H54 (cell line): ENCODE data around the gene APIP.

Experiments used
- DNase-seq: peaks from one replicate; pipeline ENCODE4 v3.0.0; 2011; ENCODE audit warnings: low spot score, mixed read lengths; ENCODE audit not compliant: insufficient read length
- FAIRE-seq: peaks from 3 replicates; lab custom pipeline; 2011; peaks lifted over from hg19 to GRCh38; lab: Jason Lieb, UNC
- POLR2A ChIP-seq: IDR thresholded peaks from 2 replicates; pipeline ENCODE4 v1.6.1; 2011; ENCODE audit warnings: low read depth, mild to moderate bottlenecking, low read length

Gene APIP

GRCh38 chr11:34887260-34887659, 28.9 kb downstream of the APIP start:
- TF ChIP-seq POLR2A = no peak
- DNase-seq = no peak
- no peak for FAIRE-seq

- TF ChIP-seq POLR2A = no peak
- FAIRE-seq = no peak
- no peak for DNase-seq
These were observed 29.6 kb downstream of the APIP start for GRCh38 chr11:34886609-34887008.

GRCh38 chr11:34881900-34882299, 34.3 kb downstream of the APIP start:
- DNase-seq = no peak
- no peak for FAIRE-seq
- TF ChIP-seq POLR2A = no peak

- no peak for TF ChIP-seq POLR2A
- no peak for FAIRE-seq
These were observed 38.7 kb downstream of the APIP start for GRCh38 chr11:34877375-34877975.

GRCh38 chr11:34874202-34874601, 42.0 kb downstream of the APIP start:
- DNase-seq (no peak), FAIRE-seq (no peak)
- no peak for TF ChIP-seq POLR2A

More at GRCh38 chr11:34877375-34877975, 38.7 kb downstream of the APIP start:
- DNase-seq = no peak

GRCh38 chr11:34870548-34871196, 45.5 kb downstream of the APIP start:
- TF ChIP-seq POLR2A = no peak
- no peak for DNase-seq
- FAIRE-seq = no peak

- FAIRE-seq (no peak), DNase-seq (no peak)
- no peak for TF ChIP-seq POLR2A
These were observed 46.8 kb downstream of the APIP start for GRCh38 chr11:34869425-34869824.

GRCh38 chr11:34866375-34866774, 49.8 kb downstream of the APIP start:
- no peak for DNase-seq
- no peak for TF ChIP-seq POLR2A
- no peak for FAIRE-seq

GRCh38 chr11:34865261-34865660, 50.9 kb downstream of the APIP start:
- DNase-seq = no peak
- no peak for FAIRE-seq
- TF ChIP-seq POLR2A = no peak

GRCh38 chr11:34864424-34864823, 51.8 kb downstream of the APIP start:
- TF ChIP-seq POLR2A = no peak
- FAIRE-seq (no peak), DNase-seq (no peak)

GRCh38 chr11:34863048-34863447, 53.1 kb downstream of the APIP start:
- DNase-seq (no peak), FAIRE-seq (no peak)
- no peak for TF ChIP-seq POLR2A

GRCh38 chr11:34860518-34860917, 55.7 kb downstream of the APIP start:
- no peak for FAIRE-seq
- DNase-seq = no peak
- no peak for TF ChIP-seq POLR2A

GRCh38 chr11:34860034-34860433, 56.1 kb downstream of the APIP start:
- FAIRE-seq (no peak), DNase-seq (no peak)

GRCh38 chr11:34859496-34859895, 56.7 kb downstream of the APIP start:
- no peak for TF ChIP-seq POLR2A
- no peak for FAIRE-seq
- no peak for DNase-seq

More at GRCh38 chr11:34860034-34860433, 56.1 kb downstream of the APIP start:
- TF ChIP-seq POLR2A = no peak

GRCh38 chr11:34857463-34857862, 58.7 kb downstream of the APIP start:
- TF ChIP-seq POLR2A = no peak
- no peak for FAIRE-seq
- no peak for DNase-seq
